Cardiac muscle cell (in vitro differentiated cells and primary cell): ENCODE data around the gene TP73. TPM values are rescaled to one million over a fixed set of nuclear protein-coding genes. Genes with fewer than 3 reads are reported as not detected.

Source experiments
- DNase-seq, 2 donors: peaks; one replicate each; pipeline versions ENCODE4 v3.0.0 to v3.0.0-alpha.2; 2010 to 2017; ENCODE audit warnings: low read depth in 1 of 2, low spot score in 1 of 2
- H3K27ac ChIP-seq: fragments of 200-600 bp; sonication (generic); 2 replicates; pipeline ENCODE4 v1.5.1; 2016
- H3K27me3 ChIP-seq: fragments of 200-600 bp; sonication (generic); 2 replicates; pipeline ENCODE4 v1.6.0; 2016; ENCODE audit warnings: control low read depth
- H3K36me3 ChIP-seq: fragments of 200-600 bp; sonication (generic); 2 replicates; pipeline ENCODE4 v1.5.1; 2016; ENCODE audit warnings: control low read depth
- H3K4me1 ChIP-seq: fragments of 200-600 bp; sonication (generic); 2 replicates; pipeline ENCODE4 v1.8.1; 2017; ENCODE audit warnings: low read depth, mild to moderate bottlenecking, mixed run types
- H3K4me3 ChIP-seq: fragments of 200-600 bp; sonication (generic); 2 replicates; pipeline ENCODE4 v1.5.1; 2016; ENCODE audit warnings: mild to moderate bottlenecking
- H3K9me3 ChIP-seq: fragments of 200-600 bp; sonication (generic); 2 replicates; pipeline ENCODE4 v1.5.1; 2017; ENCODE audit warnings: low read depth, mild to moderate bottlenecking, control low read depth
- CTCF ChIP-seq: IDR thresholded peaks from 2 replicates; pipeline ENCODE4 v1.5.1; 2012; ENCODE audit warnings: low read depth, mild to moderate bottlenecking, low read length
- polyA plus RNA-seq: library from polyadenylated mRNA; unstranded; fragments of >200 nt; fragmentation: Nextera tagmentation; extraction: Ambion mirVana; gene quantifications from 2 replicates; pipeline ENCODE4 v1.2.1, GENCODE V29; 2016
- total RNA-seq: library from RNA; depleted of rRNA; stranded (reverse); fragments of >200 nt; gene quantifications from 2 replicates; pipeline ENCODE4 v1.2.3, GENCODE V29; 2016

The TP73 gene
- total and polyA plus RNA-seq, 2 experiments from 2014 or later: 0.87 TPM; not detected in 1

GRCh38 chr1:3727825-3728776, 75.8 kb downstream of the TP73 start:
- TF ChIP-seq CTCF: no peak
- no peaks in the 10 kb centered on the region for H3K9me3 ChIP-seq
- no peak overlapping the region for H3K27ac ChIP-seq
- H3K4me1 ChIP-seq: no peaks in the 10 kb centered on the region
- no peak for DNase-seq
- no peaks in the 10 kb centered on the region for H3K27me3 ChIP-seq
- H3K4me3 ChIP-seq: no peak overlapping the region
- no peaks in the 10 kb centered on the region for H3K36me3 ChIP-seq

DNA sequence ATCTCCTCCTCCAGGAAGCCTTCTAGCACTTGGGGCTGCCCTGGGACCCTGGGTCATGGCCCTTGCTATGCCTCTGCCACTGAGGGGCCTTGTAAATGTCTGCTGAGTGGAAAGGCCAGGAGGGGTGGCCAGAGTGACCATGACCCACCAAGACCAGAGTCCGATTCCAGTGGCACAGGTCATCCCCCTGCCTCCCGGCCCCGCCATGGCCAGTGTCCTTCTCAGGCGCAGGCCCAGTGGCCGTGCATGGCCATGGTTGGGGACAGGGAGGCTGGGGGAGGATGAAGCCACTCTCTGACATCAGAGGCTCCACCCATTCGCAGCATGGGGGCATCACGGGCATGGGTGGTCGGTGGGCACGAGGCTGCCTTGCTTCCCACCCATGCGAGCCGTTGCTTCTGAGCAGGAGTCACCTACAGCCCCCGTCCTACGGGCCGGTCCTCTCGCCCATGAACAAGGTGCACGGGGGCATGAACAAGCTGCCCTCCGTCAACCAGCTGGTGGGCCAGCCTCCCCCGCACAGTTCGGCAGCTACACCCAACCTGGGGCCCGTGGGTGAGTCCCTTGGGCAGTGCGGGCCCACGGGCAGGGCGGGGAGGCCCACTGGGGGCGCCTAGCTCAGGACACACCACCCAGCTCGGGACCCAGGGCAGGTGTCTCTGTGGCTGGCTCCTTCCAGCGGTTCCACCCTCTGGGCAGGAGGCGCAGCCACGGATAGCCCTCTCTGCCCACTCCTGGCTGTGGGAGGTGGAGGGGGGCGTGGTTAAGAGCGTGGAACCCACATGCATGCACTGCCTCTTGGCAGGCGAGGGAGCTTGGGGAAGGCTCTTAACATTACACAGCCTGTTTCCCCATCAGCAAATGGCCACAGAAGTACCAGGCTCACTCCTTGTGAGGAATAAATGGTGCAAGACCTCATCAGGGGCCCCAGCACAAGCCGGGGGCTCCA, 77.6 kb downstream of the TP73 start:
- no peak overlapping the region for H3K4me3 ChIP-seq
- H3K27ac ChIP-seq: no peak overlapping the region
- peak in 1 of 2 donors; percentile 7 for DNase-seq
- no peaks in the 10 kb centered on the region for H3K27me3 ChIP-seq
- H3K4me1 ChIP-seq: no peaks in the 10 kb centered on the region
- TF ChIP-seq CTCF: no peak
- no peaks in the 10 kb centered on the region for H3K36me3 ChIP-seq
- H3K9me3 ChIP-seq: no peaks in the 10 kb centered on the region

DNA sequence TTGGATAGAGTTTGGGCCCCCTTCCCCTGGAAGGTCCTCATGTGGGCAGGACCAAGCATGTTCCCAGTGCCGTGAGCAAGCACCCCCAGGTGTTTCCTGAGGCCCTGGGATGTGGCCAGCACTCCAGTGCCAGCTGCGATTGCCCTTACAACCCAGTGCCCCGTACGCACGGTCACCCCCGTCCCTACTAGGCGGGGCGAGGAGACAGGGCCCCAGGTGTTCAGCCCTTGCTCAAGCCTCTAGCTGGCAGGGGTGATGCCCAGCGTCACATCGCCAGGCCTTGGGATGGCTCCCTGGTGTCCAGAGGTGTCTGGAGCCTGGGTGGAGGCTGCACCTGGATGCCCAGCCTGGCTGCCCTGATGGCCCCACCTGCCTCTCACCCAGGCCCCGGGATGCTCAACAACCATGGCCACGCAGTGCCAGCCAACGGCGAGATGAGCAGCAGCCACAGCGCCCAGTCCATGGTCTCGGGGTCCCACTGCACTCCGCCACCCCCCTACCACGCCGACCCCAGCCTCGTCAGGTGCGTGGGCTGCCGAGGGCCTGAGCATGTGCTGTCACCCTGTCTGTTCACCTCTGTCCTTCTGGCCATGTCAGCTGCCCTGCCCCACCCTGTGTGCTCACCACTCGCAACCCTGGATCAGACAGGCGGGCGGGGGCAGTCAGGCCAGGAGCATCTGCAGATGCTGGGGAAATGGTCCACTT, 78.4 kb downstream of the TP73 start:
- TF ChIP-seq CTCF: no peak
- Histone ChIP-seq H3K9me3 (no peaks in the 10 kb centered on the region), H3K4me1 (no peaks in the 10 kb centered on the region)

GRCh38 chr1:3731583-3732433, 79.5 kb downstream of the TP73 start:
- no peaks in the 10 kb centered on the region for H3K4me1 ChIP-seq
- no peaks in the 10 kb centered on the region for H3K9me3 ChIP-seq
- H3K4me3 ChIP-seq: no peak overlapping the region
- DNase-seq: no peak
- H3K27ac ChIP-seq: no peak overlapping the region
- no peaks in the 10 kb centered on the region for H3K27me3 ChIP-seq
- H3K36me3 ChIP-seq: peaks cover 3% of the 10 kb centered on the region
- no peak for TF ChIP-seq CTCF

More for the DNA sequence above, 78.4 kb downstream of the TP73 start:
- Histone ChIP-seq H3K36me3 (no peaks in the 10 kb centered on the region), H3K27ac (no peak overlapping the region), H3K4me3 (no peak overlapping the region), H3K27me3 (no peaks in the 10 kb centered on the region)
- no peak for DNase-seq
